HG02938 (cell line): ENCODE measurements around the gene SCYL3.
A peak's percentile ranks its signal among the peaks of the same experiment; 100 is the strongest.

Experiments
- ATAC-seq: cut with Tn5 transposase; IDR thresholded peaks from one replicate; pipeline ENCODE4 v1.9.1; 2021; ENCODE audit warnings: mild to moderate bottlenecking, moderate library complexity; ENCODE audit not compliant: unreplicated experiment

SCYL3 gene

GRCh38 chr1:169900571-169900970 lies 6.9 kb upstream of the SCYL3 start:
- ATAC-seq: no peak

DNA sequence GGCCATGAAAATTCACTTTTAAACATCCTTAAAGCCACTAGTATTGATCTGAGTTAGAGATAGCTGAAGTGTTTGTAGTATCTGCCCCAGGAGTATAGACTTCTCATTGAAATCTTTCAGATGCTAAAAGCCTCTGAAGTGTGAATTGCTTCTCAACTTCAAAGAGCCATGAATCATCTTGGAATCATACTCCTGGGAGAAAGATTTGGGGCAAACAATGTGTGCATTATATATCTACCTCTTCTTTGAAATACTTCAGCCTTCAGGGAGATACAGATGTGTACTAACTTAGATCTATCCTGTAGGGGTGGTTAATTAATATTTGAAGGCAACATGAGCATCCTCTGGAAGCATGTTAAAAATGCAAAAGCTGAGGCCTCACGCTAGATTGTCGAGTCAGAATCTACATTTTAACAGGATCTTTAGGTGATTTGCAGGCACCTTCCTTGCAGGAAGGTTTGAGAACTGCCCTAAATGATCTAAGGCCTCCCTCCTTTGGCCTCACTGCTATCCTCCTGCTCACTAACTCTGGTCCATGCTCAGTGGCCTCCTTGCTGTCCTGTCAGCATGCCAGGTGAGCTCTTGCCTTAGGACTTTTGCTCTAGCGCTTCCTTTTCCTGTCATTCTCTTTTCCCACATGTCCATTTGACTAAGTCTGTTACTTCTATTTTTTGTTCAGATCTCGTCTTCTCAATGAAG lies 6.0 kb upstream of the SCYL3 start:
- no peak for ATAC-seq

DNA sequence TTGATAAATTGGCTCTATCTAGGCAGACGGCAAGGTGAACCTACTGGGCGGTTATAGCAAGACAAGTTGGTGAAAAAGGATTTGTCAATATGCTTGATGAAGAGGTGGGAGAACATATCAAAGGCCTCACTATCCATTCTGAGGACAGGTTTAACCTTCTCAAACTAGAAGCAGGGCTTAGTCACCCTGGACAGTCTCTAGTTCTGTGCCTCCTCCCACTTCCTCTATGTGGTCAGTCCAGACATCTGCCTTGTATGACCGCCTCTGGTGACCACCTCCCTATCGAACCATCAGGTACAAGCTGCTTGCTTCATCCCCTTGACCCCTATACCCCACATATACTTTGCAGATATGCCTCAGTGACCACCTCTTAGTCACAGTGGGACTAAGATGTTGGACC lies 2.3 kb upstream of the SCYL3 start:
- ATAC-seq: no peak

DNA sequence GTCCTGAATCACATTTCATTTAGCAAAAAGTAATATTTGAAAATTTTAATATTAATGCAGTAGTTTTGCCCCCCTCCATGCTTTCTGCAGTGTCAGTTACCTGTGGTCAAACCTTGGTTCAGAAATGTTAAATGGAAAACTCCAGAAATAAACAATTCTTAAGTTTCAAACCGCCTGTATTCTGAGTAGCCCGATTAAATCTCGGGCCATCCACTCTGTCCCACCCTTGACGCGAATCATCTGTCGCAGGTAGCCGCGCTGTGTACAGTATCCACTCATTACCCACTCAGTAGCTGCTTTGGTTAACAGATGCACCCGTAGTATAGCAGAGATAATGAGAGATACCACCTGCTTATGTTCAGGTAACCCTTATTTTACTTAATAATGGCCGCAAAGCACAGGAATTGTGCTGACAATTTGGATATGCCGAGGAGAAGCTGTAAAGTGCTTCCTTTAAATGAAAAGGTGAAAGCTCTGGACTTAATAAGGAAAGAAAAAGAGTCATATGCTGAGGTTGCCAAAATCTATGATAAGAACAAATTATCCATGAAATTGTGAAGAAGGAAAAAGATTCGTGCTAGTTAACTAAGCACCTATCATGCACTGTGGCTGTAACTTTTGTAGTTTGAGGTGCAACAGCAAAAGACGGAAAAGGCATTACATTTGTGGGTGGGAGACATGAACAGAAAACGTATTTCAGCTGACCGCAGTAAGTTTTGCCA lies 889 bp upstream of the SCYL3 start:
- no peak for ATAC-seq

DNA sequence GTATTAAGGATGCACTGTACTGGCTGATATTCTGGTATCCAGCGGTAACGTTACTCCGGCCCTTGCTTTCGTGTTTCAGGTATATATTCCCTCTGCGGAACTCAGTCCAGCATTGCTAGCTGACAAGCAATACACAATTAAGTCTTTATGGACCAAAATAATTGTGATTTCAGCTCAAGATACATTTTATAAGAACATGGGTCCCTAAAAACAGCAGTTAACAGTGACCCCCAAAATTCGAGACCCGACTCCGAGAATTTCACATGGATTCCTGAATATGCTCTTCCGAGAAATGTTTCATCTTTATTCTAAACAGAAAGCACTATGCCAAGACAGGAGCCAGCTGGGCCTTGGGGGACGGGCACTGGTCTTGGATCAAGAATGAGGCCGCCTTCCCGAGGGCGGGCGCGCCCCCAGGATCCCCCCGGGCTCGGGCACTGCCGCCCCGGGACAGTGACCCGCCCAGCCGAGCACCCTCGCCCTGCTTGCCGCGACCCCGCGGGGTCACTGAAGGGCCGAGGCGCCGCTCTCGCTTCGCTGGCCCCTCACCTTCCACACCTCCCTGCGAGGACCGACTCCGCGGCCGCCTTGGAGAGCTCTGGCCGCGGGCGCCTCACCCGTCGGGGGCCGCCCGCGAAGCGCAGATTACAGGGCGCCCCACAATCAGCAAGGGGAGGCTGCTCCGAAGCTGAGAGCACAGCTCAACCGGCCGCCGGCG lies 610 bp downstream of the SCYL3 start:
- peak; percentile 1 for ATAC-seq

DNA sequence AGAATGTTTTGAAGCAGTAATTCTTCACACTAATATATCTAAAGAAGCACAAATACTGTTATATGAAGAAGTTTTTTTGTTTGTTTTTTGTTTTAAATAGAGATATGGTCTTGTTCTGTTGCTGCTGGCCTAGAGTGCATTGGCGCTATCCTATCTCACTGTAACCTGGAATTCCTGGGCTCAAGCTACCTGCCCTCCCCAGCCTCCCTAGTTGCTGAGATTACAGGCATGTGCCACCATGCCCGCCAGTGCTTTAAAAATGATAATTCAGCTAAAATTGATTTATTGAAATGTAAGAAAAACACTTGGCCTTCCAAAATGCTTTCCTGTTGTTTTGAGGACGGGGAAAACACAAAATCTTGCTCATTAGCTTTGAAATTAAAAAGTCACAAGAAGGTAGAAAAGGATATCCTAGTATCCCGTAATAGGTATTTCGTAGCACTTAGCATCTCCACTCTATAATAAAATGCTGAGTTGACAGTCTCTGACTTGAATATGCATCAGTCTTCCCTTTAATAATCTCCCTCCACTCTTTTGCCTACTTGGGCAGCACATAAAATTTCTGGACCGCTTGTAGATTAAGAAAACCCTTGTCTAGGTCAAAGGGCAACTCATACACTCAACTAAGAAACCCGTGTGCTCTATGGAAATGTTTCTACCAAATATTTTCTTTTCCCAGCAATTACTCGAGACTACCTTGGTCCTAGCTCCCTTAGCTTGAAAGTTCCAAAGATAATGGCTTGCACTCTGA lies 1.3 kb downstream of the SCYL3 start:
- no peak for ATAC-seq

GRCh38 chr1:169891539-169891885 lies 2.2 kb downstream of the SCYL3 start:
- no peak for ATAC-seq

DNA sequence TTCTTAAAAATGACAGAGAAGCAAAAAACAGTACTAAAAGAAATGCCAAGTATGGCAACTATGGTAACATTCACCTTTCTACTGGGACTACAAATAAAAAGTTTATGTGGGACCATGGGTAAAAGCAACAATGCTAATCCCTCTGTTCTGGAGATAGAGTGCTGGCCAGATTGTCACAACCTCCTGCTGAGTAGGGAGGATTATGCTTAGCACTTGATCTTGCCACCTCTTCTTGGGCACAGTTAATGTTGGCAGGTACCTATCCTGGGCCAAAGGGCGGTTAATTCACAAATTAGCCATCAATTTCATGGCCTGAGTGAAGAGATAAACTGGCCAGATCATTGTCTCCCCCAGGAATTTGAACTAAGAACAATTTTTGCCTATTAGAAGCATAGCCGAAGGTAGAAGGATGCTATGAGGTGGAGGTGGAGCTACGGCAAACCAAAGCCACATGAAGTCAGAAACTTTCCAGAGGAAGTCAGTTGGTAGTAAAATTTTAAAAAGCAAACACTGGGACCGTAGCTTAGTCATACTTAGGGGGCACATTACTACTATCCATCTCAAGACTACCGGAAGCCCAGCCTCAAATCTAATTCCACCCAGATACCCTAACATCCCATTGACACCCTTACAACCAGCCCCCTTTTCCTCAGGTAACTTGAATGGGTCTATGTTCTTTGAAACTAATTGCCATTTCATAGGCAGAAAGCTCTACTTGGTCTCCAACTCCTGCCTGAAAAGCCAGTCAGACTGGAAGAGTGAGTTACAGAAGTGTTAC lies 2.7 kb downstream of the SCYL3 start:
- peak; percentile 19 for ATAC-seq

DNA sequence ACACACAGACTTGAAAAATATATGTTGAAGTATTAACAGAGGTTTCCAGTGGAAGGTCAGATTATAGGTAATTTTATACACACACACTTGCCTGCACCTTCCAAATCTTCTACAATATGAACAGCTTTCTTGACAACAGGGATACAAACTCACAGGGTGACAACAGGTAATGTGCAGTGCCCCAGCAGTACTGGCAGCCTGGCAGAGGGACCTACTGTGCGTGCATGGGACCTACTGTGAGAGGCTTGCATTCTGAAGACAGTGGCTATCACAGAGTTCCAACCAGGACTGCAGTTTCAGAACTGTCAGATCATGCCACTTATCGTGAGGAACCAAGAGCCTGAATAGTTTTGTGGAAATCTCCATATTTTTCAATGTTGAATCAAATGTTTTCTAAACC lies 3.8 kb downstream of the SCYL3 start:
- no peak for ATAC-seq

DNA sequence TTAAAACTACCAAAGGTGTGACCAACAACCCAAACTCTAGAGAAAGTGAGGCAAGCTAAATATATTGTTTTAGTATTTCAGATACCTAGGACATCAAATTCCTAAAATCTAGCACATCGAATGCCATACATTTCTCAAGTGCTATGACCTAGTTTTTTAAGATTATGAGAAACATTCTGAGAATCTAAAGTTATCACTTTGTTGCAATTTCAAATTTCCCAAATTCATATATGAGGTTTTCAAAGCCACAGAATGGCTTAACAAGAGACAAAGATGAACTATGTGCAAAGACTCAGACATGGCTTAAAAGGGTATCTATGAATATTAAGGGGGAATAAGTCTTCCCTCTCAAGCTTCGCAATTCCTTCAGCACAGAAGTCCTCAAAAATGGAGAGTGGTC lies 6.8 kb downstream of the SCYL3 start:
- ATAC-seq: no peak

- no peak for ATAC-seq
Measured at GRCh38 chr1:169886422-169886821, 7.3 kb downstream of the SCYL3 start.

GRCh38 chr1:169885207-169885606 lies 8.5 kb downstream of the SCYL3 start:
- ATAC-seq: no peak

- no peak for ATAC-seq
Measured at GRCh38 chr1:169884634-169885033, 9.1 kb downstream of the SCYL3 start.

DNA sequence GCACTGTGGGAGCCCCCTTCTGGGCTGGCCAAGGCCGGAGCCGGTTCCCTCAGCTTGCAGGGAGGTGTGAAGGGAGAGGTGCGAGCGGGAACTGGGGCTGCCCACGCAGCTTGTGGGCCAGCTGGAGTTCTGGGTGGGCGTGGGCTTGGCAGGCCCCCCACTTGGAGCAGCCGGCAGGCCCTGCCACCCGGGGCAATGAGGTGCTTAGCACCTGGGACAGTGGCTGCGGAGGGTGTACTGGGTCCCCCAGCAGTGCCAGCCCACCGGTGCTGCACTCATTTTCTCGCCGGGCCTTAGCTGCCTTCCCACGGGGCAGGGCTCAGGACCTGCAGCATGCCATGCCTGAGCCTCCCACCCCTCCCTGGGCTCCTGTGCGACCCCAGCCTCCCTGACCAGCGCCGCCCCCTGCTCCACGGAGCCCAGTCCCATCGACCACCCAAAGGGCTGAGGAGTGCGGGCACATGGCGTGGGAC lies 11.6 kb downstream of the SCYL3 start:
- no peak for ATAC-seq

DNA sequence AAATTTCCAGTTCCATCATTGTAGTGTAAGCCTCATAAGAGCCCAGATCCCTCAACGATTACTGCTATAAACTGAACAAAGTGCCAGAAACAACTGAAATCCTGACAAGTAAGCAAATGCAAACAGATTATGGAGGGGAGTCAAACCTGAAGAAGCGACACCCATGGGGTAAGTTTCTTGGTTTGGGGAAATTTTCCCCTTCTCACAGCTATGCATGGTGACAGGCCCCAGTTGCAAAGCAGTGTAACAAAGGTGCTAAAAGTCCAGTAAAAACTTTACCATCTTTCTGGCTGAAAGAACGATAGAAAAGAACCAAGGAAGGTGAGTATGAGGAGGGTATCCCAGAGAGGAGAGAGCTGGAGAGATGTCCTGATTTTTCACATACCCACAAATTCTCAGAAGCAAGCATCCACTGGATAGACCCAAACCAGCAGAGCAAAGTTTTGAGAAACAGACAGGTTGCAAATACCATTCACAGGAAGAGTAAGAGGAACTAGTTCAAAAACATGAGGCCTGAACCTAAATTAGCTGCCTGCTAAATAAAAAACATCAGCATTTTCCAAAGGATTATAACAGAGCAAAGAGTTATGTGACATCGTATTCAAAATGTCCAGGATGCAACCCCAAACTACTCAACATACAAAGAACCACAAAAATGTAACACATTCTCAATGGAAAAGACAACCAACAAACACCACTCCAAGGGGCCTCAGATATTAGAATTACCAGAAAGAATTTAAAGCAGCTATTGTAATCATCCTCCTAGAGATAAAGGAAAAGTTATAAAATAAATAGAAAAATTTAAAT lies 14.5 kb downstream of the SCYL3 start:
- no peak for ATAC-seq

DNA sequence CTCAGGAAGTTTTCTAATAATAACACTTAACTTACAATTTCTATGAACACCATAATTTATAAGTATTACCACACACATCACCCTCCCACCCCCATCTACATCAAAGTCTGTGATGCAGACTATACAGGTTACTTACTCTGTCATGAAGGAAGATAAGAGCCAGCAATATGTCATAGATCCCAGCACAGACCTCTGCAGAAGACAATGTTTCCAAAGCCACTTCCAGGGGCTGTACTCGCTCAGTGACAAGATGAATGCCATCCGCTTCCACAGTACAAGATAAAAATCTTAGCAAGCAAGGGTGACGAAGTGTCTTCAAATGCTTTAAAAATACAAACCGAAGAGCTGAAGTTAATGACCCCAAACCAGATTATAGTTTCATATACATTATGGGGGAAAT lies 15.2 kb downstream of the SCYL3 start:
- no peak for ATAC-seq

GRCh38 chr1:169877800-169878491 lies 15.8 kb downstream of the SCYL3 start:
- ATAC-seq: no peak

DNA sequence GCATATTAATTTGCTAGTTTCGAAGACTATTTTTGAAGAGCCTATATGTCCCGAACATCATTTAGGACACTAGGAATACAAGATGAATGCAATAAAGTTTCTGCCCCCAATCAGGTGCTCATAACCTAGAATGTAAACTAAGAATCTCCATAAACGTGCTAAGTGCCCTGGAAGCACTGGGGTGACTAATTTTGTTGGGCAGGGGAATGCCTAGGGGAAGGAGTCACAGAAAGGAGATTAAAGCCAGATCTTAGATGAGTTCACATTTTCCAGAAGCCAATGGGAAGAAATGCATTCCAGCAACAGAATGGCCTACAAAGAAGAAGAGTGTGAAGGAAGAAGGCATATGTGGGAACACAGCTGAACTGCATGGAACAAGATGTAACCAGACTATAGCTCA lies 19.5 kb downstream of the SCYL3 start:
- no peak for ATAC-seq

DNA sequence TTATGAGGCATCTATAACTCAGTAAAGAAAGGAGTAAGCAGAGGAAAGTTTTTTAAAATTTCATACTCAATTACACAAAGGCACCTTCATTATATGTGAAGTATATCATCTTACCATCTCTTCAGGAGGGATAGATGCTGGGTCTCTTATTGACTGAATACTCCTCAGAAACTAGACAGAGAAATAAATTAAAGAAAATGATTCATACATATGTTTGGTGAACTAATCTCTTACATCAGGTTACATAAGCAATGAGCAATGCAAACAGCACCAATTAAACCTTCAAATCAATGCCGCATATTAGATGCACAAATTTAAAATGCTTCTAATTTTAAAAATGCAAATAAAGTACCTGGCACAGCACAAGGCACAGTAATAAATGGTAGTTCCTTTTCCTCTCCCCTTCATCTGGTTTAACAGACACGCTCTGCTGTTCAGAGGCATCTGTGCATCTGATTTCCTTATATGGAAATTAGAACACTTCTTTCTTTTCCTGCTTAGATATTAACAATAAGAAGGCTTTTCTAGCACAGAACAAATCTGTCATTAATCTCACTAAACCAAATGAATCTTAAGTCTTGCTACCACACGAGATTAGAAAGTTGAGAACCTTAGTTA lies 20.0 kb downstream of the SCYL3 start:
- ATAC-seq: no peak
